B cell (primary cell): ENCODE measurements around the gene BRINP3. TPM values are rescaled to one million over a fixed set of nuclear protein-coding genes. Genes with fewer than 3 reads are reported as not detected.

ENCODE experiments used
- ATAC-seq: fragments of 200-7000 bp; cut with Tn5 transposase; one replicate; pipeline ENCODE4 v1.10.0; 2021; ENCODE audit warnings: low read depth, mild to moderate bottlenecking, moderate number of reproducible peaks, moderate library complexity
- CTCF ChIA-PET: fragments of 350-600 bp; sonication (Branson Sonifier 250); formaldehyde crosslinking; loops from one replicate; lab custom pipeline; 2021; ENCODE audit warnings: antibody characterized with exemption, inconsistent platforms; lab: Charles Lee
- POLR2A ChIA-PET: fragments of 350-600 bp; sonication (Branson Sonifier 250); formaldehyde crosslinking; loops from one replicate; lab custom pipeline; 2021; ENCODE audit warnings: antibody characterized with exemption; lab: Charles Lee
- DNase-seq: peaks from one replicate; pipeline ENCODE4 v3.0.0; 2013
- H2AFZ ChIP-seq: 2 replicates; pipeline ENCODE4 v1.6.1; 2012; ENCODE audit warnings: mild to moderate bottlenecking, low read depth, low read length; ENCODE audit not compliant: insufficient read depth, poor library complexity, severe bottlenecking
- H3K27ac ChIP-seq, 2 donors: 1 replicate in 1 of 2; 2 replicates in 1 of 2; pipeline ENCODE4 v1.5.1; 2012 to 2013; ENCODE audit warnings: low read length in 2 of 2, mild to moderate bottlenecking in 2 of 2, moderate library complexity in 1 of 2
- H3K27me3 ChIP-seq, 4 experiments: fragments of 200-600 bp in 1 of 4; sonication (generic) in 1 of 4; replicated peaks in 1 of 4; 1 replicate in 2 of 4; 2 replicates in 2 of 4; pipeline versions ENCODE4 v1.6.1 to v1.7.0; 2013 to 2016; ENCODE audit warnings: low read length in 3 of 4, mild to moderate bottlenecking in 2 of 4, mixed read lengths in 1 of 4, moderate library complexity in 1 of 4; ENCODE audit not compliant: insufficient read depth in 4 of 4, control insufficient read depth in 3 of 4; ENCODE audit errors: control extremely low read depth in 1 of 4
- H3K36me3 ChIP-seq, 2 experiments: replicated peaks in 1 of 2; 1 replicate in 1 of 2; 2 replicates in 1 of 2; pipeline versions ENCODE4 v1.6.1 to v1.7.1; 2013; ENCODE audit warnings: low read length in 1 of 2; ENCODE audit not compliant: insufficient read depth in 2 of 2, control insufficient read depth in 1 of 2; ENCODE audit errors: control extremely low read depth in 1 of 2, extremely low read depth in 1 of 2
- H3K4me1 ChIP-seq, 2 donors: fragments of 200-600 bp in 1 of 2; sonication (generic) in 1 of 2; 1 replicate in 1 of 2; 2 replicates in 1 of 2; pipeline versions ENCODE4 v1.5.1 to v1.6.1; 2013 to 2017; ENCODE audit warnings: low read length in 2 of 2; ENCODE audit not compliant: control insufficient read depth in 2 of 2, insufficient read depth in 2 of 2
- H3K4me2 ChIP-seq: replicated peaks from 2 replicates; pipeline ENCODE3; 2012; ENCODE audit warnings: mild to moderate bottlenecking, low read depth, low read length; ENCODE audit not compliant: poor library complexity, severe bottlenecking
- H3K4me3 ChIP-seq, 5 experiments: fragments of 200-600 bp in 1 of 5; sonication (generic) in 1 of 5; 1 replicate in 3 of 5; 2 replicates in 2 of 5; pipeline versions ENCODE4 v1.5.1 to v1.7.0; 2011 to 2016; ENCODE audit warnings: low read length in 4 of 5, mild to moderate bottlenecking in 4 of 5, low read depth in 2 of 5, control low read depth in 1 of 5, moderate library complexity in 1 of 5; ENCODE audit not compliant: insufficient read depth in 1 of 5; ENCODE audit errors: control extremely low read depth in 1 of 5, extremely low read depth in 1 of 5
- H3K79me2 ChIP-seq: fragments of 200-600 bp; sonication (generic); one replicate; pipeline ENCODE4 v1.6.0; 2016; ENCODE audit warnings: low read length; ENCODE audit not compliant: control insufficient read depth, insufficient read depth
- H3K9ac ChIP-seq: fragments of 200-600 bp; sonication (generic); 2 replicates; pipeline ENCODE4 v1.6.1; 2017; ENCODE audit warnings: mild to moderate bottlenecking, low read length, moderate library complexity
- H3K9me3 ChIP-seq, 3 donors: one replicate each; pipeline versions ENCODE4 v1.6.1 to v1.7.1; 2013; ENCODE audit warnings: low read length in 2 of 3; ENCODE audit not compliant: control insufficient read depth in 2 of 3, insufficient read depth in 1 of 3; ENCODE audit errors: control extremely low read depth in 1 of 3
- H4K20me1 ChIP-seq: 2 replicates; pipeline ENCODE4 v1.6.0; 2012; ENCODE audit warnings: mild to moderate bottlenecking, low read length; ENCODE audit not compliant: insufficient read depth, control insufficient read depth, poor library complexity, severe bottlenecking
- H3K27ac Mint-ChIP-seq: one replicate; pipeline ENCODE4 v1.8.0; 2021; ENCODE audit warnings: mixed read lengths
- H3K27me3 Mint-ChIP-seq: one replicate; pipeline ENCODE4 v1.8.0; 2021; ENCODE audit warnings: mixed read lengths
- H3K4me1 Mint-ChIP-seq: one replicate; pipeline ENCODE4 v1.8.0; 2021; ENCODE audit warnings: mixed read lengths
- H3K4me3 Mint-ChIP-seq: one replicate; pipeline ENCODE4 v1.8.0; 2021; ENCODE audit warnings: mixed read lengths
- H3K9me3 Mint-ChIP-seq: one replicate; pipeline ENCODE4 v1.8.0; 2022; ENCODE audit warnings: mixed read lengths; ENCODE audit not compliant: insufficient read depth
- EZH2 ChIP-seq: IDR thresholded peaks from 2 replicates; pipeline ENCODE4 v1.6.1; 2012; ENCODE audit warnings: borderline replicate concordance, low read depth, mild to moderate bottlenecking, moderate library complexity, low read length; ENCODE audit not compliant: insufficient read depth, poor library complexity, severe bottlenecking
- WGBS: methylation state at CpG from one replicate; pipeline ENCODE4 v1.1.5; 2013; ENCODE audit warnings: missing lambda C conversion rate; ENCODE audit not compliant: insufficient coverage; 5-methylcytosine and 5-hydroxymethylcytosine counted together
- intact Hi-C: fragments of 100-400 bp; cut with micrococcal nuclease; formaldehyde crosslinking; loops from one replicate; pipeline ENCODE4 v1.10.0; 2022
- polyA plus RNA-seq: library from polyadenylated mRNA; depleted of rRNA; stranded (reverse); fragments of >200 nt; gene quantifications from 2 replicates; pipeline ENCODE4 v1.2.3, GENCODE V29; 2012
- total RNA-seq, 2 donors: library from RNA; stranded (reverse); fragments of 120-200 nt in 1 of 2; gene quantifications; 1 replicate in 1 of 2; 2 replicates in 1 of 2; pipeline versions ENCODE4 v1.2.3 to v1.2.4, GENCODE V29; 2013 to 2022
- TF ChIP-seq, protein P1 (sequence below): fragments of 200-600 bp; IDR thresholded peaks from one replicate; pipeline ENCODE4 v1.8.0; 2022; ENCODE audit warnings: antibody characterized with exemption, mild to moderate bottlenecking

Gene BRINP3
- total and polyA plus RNA-seq, 2 donors (not counting 1 experiment from before 2014, with no cell fraction given): not detected

DNA sequence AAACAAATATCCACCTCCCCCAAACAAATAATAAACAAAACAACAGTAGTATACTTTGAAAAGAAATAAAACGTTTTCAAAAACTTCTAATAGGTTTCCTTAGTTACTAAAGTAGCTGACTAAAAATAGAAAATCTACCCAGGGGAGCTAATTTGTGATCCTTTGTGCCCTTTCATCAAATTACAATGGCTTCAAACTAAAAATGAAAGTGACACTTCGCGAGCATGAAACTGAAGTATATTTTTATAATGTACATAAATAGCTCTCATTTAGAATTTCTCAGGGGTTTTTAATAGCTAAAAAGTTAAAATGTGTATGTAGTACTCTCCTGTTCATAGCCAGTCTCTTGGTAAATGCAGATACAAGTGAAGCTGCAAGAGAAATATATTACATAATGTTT lies 78.4 kb downstream of the BRINP3 start:
- DNase-seq (no peak), ATAC-seq (no peak)
- H3K4me1 ChIP-seq: no peaks in the 10 kb centered on the region
- no peaks in the 10 kb centered on the region for H3K27me3 Mint-ChIP-seq
- no peaks in the 10 kb centered on the region for H3K9me3 Mint-ChIP-seq
- POLR2A ChIA-PET: no interaction called here
- CTCF ChIA-PET: no interaction called here
- no peak overlapping the region for H3K27ac Mint-ChIP-seq
- no CpG with 5 or more reads among the region's 3 CpGs for WGBS
- peaks cover 0 to 1% (median 0%) of the 10 kb centered on the region in 3 donors for H3K9me3 ChIP-seq
- H3K27ac ChIP-seq: no peak overlapping the region
- no peaks in the 10 kb centered on the region for H3K79me2 ChIP-seq
- no peak overlapping the region for H3K4me3 Mint-ChIP-seq
- TF ChIP-seq EZH2: no peak
- TF ChIP-seq, protein P1, sequence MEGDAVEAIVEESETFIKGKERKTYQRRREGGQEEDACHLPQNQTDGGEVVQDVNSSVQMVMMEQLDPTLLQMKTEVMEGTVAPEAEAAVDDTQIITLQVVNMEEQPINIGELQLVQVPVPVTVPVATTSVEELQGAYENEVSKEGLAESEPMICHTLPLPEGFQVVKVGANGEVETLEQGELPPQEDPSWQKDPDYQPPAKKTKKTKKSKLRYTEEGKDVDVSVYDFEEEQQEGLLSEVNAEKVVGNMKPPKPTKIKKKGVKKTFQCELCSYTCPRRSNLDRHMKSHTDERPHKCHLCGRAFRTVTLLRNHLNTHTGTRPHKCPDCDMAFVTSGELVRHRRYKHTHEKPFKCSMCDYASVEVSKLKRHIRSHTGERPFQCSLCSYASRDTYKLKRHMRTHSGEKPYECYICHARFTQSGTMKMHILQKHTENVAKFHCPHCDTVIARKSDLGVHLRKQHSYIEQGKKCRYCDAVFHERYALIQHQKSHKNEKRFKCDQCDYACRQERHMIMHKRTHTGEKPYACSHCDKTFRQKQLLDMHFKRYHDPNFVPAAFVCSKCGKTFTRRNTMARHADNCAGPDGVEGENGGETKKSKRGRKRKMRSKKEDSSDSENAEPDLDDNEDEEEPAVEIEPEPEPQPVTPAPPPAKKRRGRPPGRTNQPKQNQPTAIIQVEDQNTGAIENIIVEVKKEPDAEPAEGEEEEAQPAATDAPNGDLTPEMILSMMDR: no peak
- no peak overlapping the region for H3K4me3 ChIP-seq
- H3K4me1 Mint-ChIP-seq: no peaks in the 10 kb centered on the region
- no peaks in the 10 kb centered on the region for H4K20me1 ChIP-seq
- no peak overlapping the region for H2AFZ ChIP-seq
- no peak overlapping the region for H3K9ac ChIP-seq
- no peaks in the 10 kb centered on the region for H3K27me3 ChIP-seq
- H3K4me2 ChIP-seq: no peak overlapping the region
- intact Hi-C loops: no loop called here
- H3K36me3 ChIP-seq: no peaks in the 10 kb centered on the region

- Histone ChIP-seq H3K9me3 (no peaks in the 10 kb centered on the region), H3K4me3 (no peak overlapping the region), H3K27ac (no peak overlapping the region), H4K20me1 (no peaks in the 10 kb centered on the region), H3K4me1 (no peaks in the 10 kb centered on the region), H3K4me2 (no peak overlapping the region), H3K27me3 (no peaks in the 10 kb centered on the region), H3K36me3 (no peaks in the 10 kb centered on the region), H2AFZ (no peak overlapping the region), H3K9ac (no peak overlapping the region), H3K79me2 (no peaks in the 10 kb centered on the region)
- no peak for DNase-seq
- 80% methylated on average over 1 of the region's 6 CpGs for WGBS
- no peak for ATAC-seq
- POLR2A ChIA-PET: no interaction called here
- Mint-ChIP-seq H3K27ac (no peak overlapping the region), H3K4me3 (no peak overlapping the region), H3K4me1 (no peaks in the 10 kb centered on the region), H3K27me3 (no peaks in the 10 kb centered on the region), H3K9me3 (peaks cover 3% of the 10 kb centered on the region)
- TF ChIP-seq EZH2: no peak
- TF ChIP-seq, protein P1: no peak
- intact Hi-C loops: no loop called here
- CTCF ChIA-PET: no interaction called here
These were observed 86.1 kb downstream of the BRINP3 start for GRCh38 chr1:190391582-190391981.
